ENCODE results near the gene AMY1C. TPM values are rescaled to one million over a fixed set of nuclear protein-coding genes. Genes with fewer than 3 reads are reported as not detected.

AMY1C gene
- total RNA-seq = not detected in 2 replicates

GRCh38 chr1:103749598-103749997 is at the start of gene AMY1C:
AMY1C (plus strand) TSS chr1:103749898; CDS start chr1:103750470, 572 bp downstream.

Other genes with a start within 250 kb of the AMY1C start
- 3.8 and 5.2 TPM in 2 replicates for gene RNPC3, start 224.2 kb upstream of the AMY1C start, total RNA-seq
- 10.0 and 10.6 TPM in 2 replicates for gene AMY2B, start 178.3 kb upstream of the AMY1C start, total RNA-seq
- not detected in 2 replicates for gene AMY2A, start 132.5 kb upstream of the AMY1C start, total RNA-seq
- not detected in 2 replicates for gene AMY1A, start 94.1 kb upstream of the AMY1C start, total RNA-seq
- gene AMY1B, start 53.7 kb upstream of the AMY1C start, total RNA-seq = not detected in 2 replicates

Data from aortic smooth muscle cell (primary cell).